ENCODE results near the gene TNFRSF1A.

Gene TNFRSF1A

GRCh38 chr12:6336889-6337853 lies 4.7 kb downstream of the TNFRSF1A start:
- peak; percentile 80 for DNase-seq

GRCh38 chr12:6336079-6336888 lies 5.6 kb downstream of the TNFRSF1A start:
- DNase-seq: peak; percentile 77

GRCh38 chr12:6335451-6336078 lies 6.3 kb downstream of the TNFRSF1A start:
- DNase-seq: peak; percentile 92

- DNase-seq: no peak
These were observed 6.9 kb downstream of the TNFRSF1A start for GRCh38 chr12:6334940-6335450.

- no peak for DNase-seq
These were observed 7.5 kb downstream of the TNFRSF1A start for GRCh38 chr12:6334359-6334758.

GRCh38 chr12:6333566-6333965 lies 8.3 kb downstream of the TNFRSF1A start:
- DNase-seq: no peak

- no peak for DNase-seq
These were observed 8.8 kb downstream of the TNFRSF1A start for GRCh38 chr12:6333029-6333428.

GRCh38 chr12:6332459-6332858 lies 9.4 kb downstream of the TNFRSF1A start:
- DNase-seq: no peak

GRCh38 chr12:6330999-6331714 lies 10.7 kb downstream of the TNFRSF1A start:
- DNase-seq: no peak

- DNase-seq: no peak
These were observed 11.7 kb downstream of the TNFRSF1A start for GRCh38 chr12:6330192-6330591.

GRCh38 chr12:6329703-6330064 lies 12.2 kb downstream of the TNFRSF1A start:
- DNase-seq: no peak

GRCh38 chr12:6328945-6329702 lies 12.8 kb downstream of the TNFRSF1A start:
- no peak for DNase-seq

GRCh38 chr12:6328045-6328779 lies 13.7 kb downstream of the TNFRSF1A start:
- DNase-seq: no peak

- no peak for DNase-seq
These were observed 14.4 kb downstream of the TNFRSF1A start for GRCh38 chr12:6327229-6328041.

- no peak for DNase-seq
These were observed 15.3 kb downstream of the TNFRSF1A start for GRCh38 chr12:6326316-6327228.

GRCh38 chr12:6324936-6325750 lies 16.7 kb downstream of the TNFRSF1A start:
- no peak for DNase-seq

GRCh38 chr12:6323995-6324711 lies 17.7 kb downstream of the TNFRSF1A start:
- DNase-seq: no peak

All from activated CD4-positive, alpha-beta T cell treated with anti-CD3 and anti-CD28 coated beads, Interleukin-2, amount 50 U/mL, for 16 hours (primary cell).